WERI-Rb-1 (cell line): ENCODE measurements around the gene IL17C.

ENCODE experiments used
- DNase-seq: peaks from one replicate; pipeline ENCODE4 v3.0.0-alpha.2; 2020
- H3K27ac ChIP-seq: fragments of 250-450 bp; sonication (Bioruptor Pico); 2 replicates; pipeline ENCODE4 v1.5.1; 2020; ENCODE audit warnings: mild to moderate bottlenecking, moderate library complexity
- H3K27me3 ChIP-seq: fragments of 250-450 bp; sonication (Bioruptor Pico); 2 replicates; pipeline ENCODE4 v1.5.1; 2021; ENCODE audit warnings: mild to moderate bottlenecking, low read depth, moderate library complexity; ENCODE audit not compliant: insufficient read depth, severe bottlenecking
- H3K36me3 ChIP-seq: fragments of 250-450 bp; sonication (Bioruptor Pico); 2 replicates; pipeline ENCODE4 v1.5.1; 2020; ENCODE audit warnings: mild to moderate bottlenecking, moderate library complexity
- H3K4me3 ChIP-seq: 2 replicates; pipeline ENCODE4 v1.5.1; 2011; ENCODE audit warnings: low read depth, mild to moderate bottlenecking, control low read depth, low read length
- H3K9me3 ChIP-seq: fragments of 250-450 bp; sonication (Bioruptor Pico); 2 replicates; pipeline ENCODE4 v1.5.1; 2021; ENCODE audit warnings: mild to moderate bottlenecking, moderate library complexity; ENCODE audit not compliant: severe bottlenecking
- CTCF ChIP-seq: IDR thresholded peaks from 2 replicates; pipeline ENCODE4 v1.5.1; 2011; ENCODE audit warnings: low read depth, mild to moderate bottlenecking, control low read depth, inconsistent platforms, low read length

The IL17C gene

GRCh38 chr16:88640039-88640495 is 1.7 kb downstream of the IL17C start:
- no peaks in the 10 kb centered on the region for H3K9me3 ChIP-seq
- TF ChIP-seq CTCF: no peak
- H3K36me3 ChIP-seq: no peaks in the 10 kb centered on the region
- no peak for DNase-seq
- H3K27me3 ChIP-seq: no peaks in the 10 kb centered on the region
- no peak overlapping the region for H3K4me3 ChIP-seq
- H3K27ac ChIP-seq: no peak overlapping the region

- DNase-seq: no peak
- Histone ChIP-seq H3K36me3 (no peaks in the 10 kb centered on the region), H3K27me3 (no peaks in the 10 kb centered on the region), H3K9me3 (no peaks in the 10 kb centered on the region), H3K4me3 (no peak overlapping the region), H3K27ac (no peak overlapping the region)
- TF ChIP-seq CTCF: no peak
Measured at GRCh38 chr16:88640498-88641247, 2.3 kb downstream of the IL17C start.

GRCh38 chr16:88642881-88643643 is 4.7 kb downstream of the IL17C start:
- no peak overlapping the region for H3K4me3 ChIP-seq
- no peak for TF ChIP-seq CTCF
- H3K27me3 ChIP-seq: no peaks in the 10 kb centered on the region
- no peak for DNase-seq
- no peaks in the 10 kb centered on the region for H3K9me3 ChIP-seq
- H3K27ac ChIP-seq: no peak overlapping the region
- H3K36me3 ChIP-seq: no peaks in the 10 kb centered on the region

GRCh38 chr16:88643644-88643932 is 5.2 kb downstream of the IL17C start:
- no peaks in the 10 kb centered on the region for H3K36me3 ChIP-seq

GRCh38 chr16:88645455-88645854 is 7.1 kb downstream of the IL17C start:
- H3K4me3 ChIP-seq: no peak overlapping the region
- no peak overlapping the region for H3K27ac ChIP-seq
- no peaks in the 10 kb centered on the region for H3K36me3 ChIP-seq
- DNase-seq: no peak
- no peaks in the 10 kb centered on the region for H3K27me3 ChIP-seq
- no peak for TF ChIP-seq CTCF
- no peaks in the 10 kb centered on the region for H3K9me3 ChIP-seq

More at GRCh38 chr16:88643644-88643932, 5.2 kb downstream of the IL17C start:
- TF ChIP-seq CTCF: no peak
- no peak for DNase-seq
- no peak overlapping the region for H3K27ac ChIP-seq
- H3K27me3 ChIP-seq: no peaks in the 10 kb centered on the region
- H3K9me3 ChIP-seq: no peaks in the 10 kb centered on the region
- H3K4me3 ChIP-seq: no peak overlapping the region
